ENCODE measurements around the gene GFOD1.

DNA sequence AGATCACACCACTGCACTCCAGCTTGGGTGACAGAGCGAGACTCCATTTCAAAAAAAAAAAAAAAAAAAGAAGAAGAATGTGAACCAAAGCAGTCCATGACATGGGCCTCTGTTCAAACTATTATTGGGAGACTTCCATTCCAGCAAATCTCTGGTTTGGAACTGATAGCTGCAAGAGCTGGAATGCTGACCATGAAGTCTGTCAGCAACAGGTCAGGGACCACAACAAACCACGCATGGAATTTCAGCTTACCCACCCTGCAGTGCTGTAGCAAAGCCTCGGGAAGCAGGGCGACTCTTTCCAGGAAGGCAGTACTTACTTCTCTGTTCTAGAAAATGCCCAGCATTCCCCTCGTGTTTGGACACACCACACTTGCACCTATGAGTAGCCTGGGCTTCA is 125.0 kb downstream of the GFOD1 start:
- no peak for TF ChIP-seq POLR2A (IDR thresholded peaks at IDR 0.05; ENCODE audit: low read depth, low read length)
- no peak for TF ChIP-seq TAF1 (IDR thresholded peaks at IDR 0.05; ENCODE audit: borderline replicate concordance, low read depth, low read length)

All from GM12892 (cell line).